Kidney epithelial cell (primary cell): ENCODE results near the gene DHRS2. TPM values are rescaled to one million over a fixed set of nuclear protein-coding genes. Genes with fewer than 3 reads are reported as not detected.

Experiments used
- DNase-seq: peaks from one replicate; pipeline ENCODE4 v3.0.0-alpha.2; 2010; ENCODE audit warnings: low read depth
- H3K27me3 ChIP-seq: 2 replicates; pipeline ENCODE4 v1.6.0; 2011; ENCODE audit warnings: low read length; ENCODE audit not compliant: control insufficient read depth, insufficient read depth
- H3K36me3 ChIP-seq: 2 replicates; pipeline ENCODE4 v1.5.1; 2011; ENCODE audit warnings: low read length; ENCODE audit not compliant: control insufficient read depth, insufficient read depth
- H3K4me3 ChIP-seq: 2 replicates; pipeline ENCODE4 v1.5.1; 2011; ENCODE audit warnings: low read depth, mild to moderate bottlenecking, control low read depth, low read length
- CTCF ChIP-seq: IDR thresholded peaks from 2 replicates; pipeline ENCODE4 v1.5.1; 2011; ENCODE audit warnings: mild to moderate bottlenecking, moderate library complexity, low read length, control low read depth, inconsistent platforms; ENCODE audit not compliant: insufficient read depth, poor library complexity, severe bottlenecking
- total RNA-seq: library from RNA; depleted of rRNA; stranded (reverse); fragments of >200 nt; gene quantifications from 2 replicates; pipeline ENCODE4 v1.2.3, GENCODE V29; 2015

Gene DHRS2
- total RNA-seq, 1 donor from 2014 or later, result 3.6 TPM

GRCh38 chr14:23600806-23601205 lies 35.4 kb upstream of the DHRS2 start:
- Histone ChIP-seq H3K4me3 (no peak overlapping the region), H3K36me3 (no peaks in the 10 kb centered on the region), H3K27me3 (no peaks in the 10 kb centered on the region)
- no peak for TF ChIP-seq CTCF
- DNase-seq, result no peak

- Histone ChIP-seq H3K27me3 (no peaks in the 10 kb centered on the region), H3K4me3 (no peak overlapping the region), H3K36me3 (no peaks in the 10 kb centered on the region)
- no peak for TF ChIP-seq CTCF
- no peak for DNase-seq
These were observed 34.7 kb upstream of the DHRS2 start for GRCh38 chr14:23601424-23601823.

- no peak for DNase-seq
- TF ChIP-seq CTCF, result no peak
- Histone ChIP-seq H3K27me3 (no peaks in the 10 kb centered on the region), H3K36me3 (no peaks in the 10 kb centered on the region), H3K4me3 (no peak overlapping the region)
These were observed 34.4 kb upstream of the DHRS2 start for GRCh38 chr14:23601845-23602180.

- no peak overlapping the region for H3K4me3 ChIP-seq
- peaks cover 2% of the 10 kb centered on the region for H3K27me3 ChIP-seq
- TF ChIP-seq CTCF, result no peak
- DNase-seq, result no peak
- H3K36me3 ChIP-seq, result no peaks in the 10 kb centered on the region
These were observed 33.7 kb upstream of the DHRS2 start for GRCh38 chr14:23602181-23603095.

GRCh38 chr14:23603103-23603502 lies 33.1 kb upstream of the DHRS2 start:
- H3K4me3 ChIP-seq, result no peak overlapping the region
- H3K36me3 ChIP-seq, result no peaks in the 10 kb centered on the region
- TF ChIP-seq CTCF, result no peak

GRCh38 chr14:23604148-23604547 lies 32.0 kb upstream of the DHRS2 start:
- H3K4me3 ChIP-seq, result no peak overlapping the region

More at GRCh38 chr14:23603103-23603502, 33.1 kb upstream of the DHRS2 start:
- peaks cover 2% of the 10 kb centered on the region for H3K27me3 ChIP-seq
- DNase-seq, result no peak

More at GRCh38 chr14:23604148-23604547, 32.0 kb upstream of the DHRS2 start:
- Histone ChIP-seq H3K36me3 (no peaks in the 10 kb centered on the region), H3K27me3 (peaks cover 2% of the 10 kb centered on the region)
- no peak for DNase-seq
- TF ChIP-seq CTCF, result no peak
